ENCODE measurements around the gene ECE1.

DNA sequence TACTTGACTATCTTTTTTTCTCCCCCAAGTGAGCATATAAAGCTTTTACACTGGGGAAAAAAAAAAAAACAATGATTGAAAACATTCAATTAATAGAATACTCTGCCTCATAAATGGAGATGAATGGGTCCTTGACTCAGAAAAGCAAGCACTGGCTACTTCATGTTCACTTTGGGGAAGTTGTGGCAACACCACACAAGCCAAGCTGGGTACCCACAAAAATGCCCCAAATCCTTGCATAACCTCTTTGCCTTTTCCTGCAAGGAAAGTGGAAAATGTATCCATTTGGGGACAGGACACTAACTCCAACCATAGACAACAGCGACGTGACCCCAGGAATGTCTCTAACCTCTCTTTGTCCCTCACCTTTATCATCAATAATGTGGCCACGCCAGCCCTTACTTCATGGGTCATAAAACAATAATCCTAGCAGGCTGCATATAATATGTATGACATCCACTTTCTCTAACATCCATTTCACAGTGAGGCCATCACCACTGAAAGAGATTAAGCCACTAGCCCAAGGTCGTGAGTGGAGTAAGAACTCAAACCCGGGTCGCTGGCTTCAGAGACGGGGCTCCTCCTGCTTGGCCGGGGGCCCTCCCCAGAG lies 2.3 kb downstream of the ECE1 start:
- no peak for TF ChIP-seq TCF12 (IDR thresholded peaks at IDR 0.05; ENCODE audit: low read depth)
- no peak for TF ChIP-seq EP300 (IDR thresholded peaks at IDR 0.05; ENCODE audit: borderline replicate concordance)
- TF ChIP-seq YY1 (IDR thresholded peaks at IDR 0.05; ENCODE audit: low read depth), result no peak
- TF ChIP-seq TAF1 (IDR thresholded peaks at IDR 0.05; ENCODE audit: low read depth), result no peak
- TF ChIP-seq, protein P1, sequence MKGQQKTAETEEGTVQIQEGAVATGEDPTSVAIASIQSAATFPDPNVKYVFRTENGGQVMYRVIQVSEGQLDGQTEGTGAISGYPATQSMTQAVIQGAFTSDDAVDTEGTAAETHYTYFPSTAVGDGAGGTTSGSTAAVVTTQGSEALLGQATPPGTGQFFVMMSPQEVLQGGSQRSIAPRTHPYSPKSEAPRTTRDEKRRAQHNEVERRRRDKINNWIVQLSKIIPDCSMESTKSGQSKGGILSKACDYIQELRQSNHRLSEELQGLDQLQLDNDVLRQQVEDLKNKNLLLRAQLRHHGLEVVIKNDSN (IDR thresholded peaks at IDR 0.05), result no peak
- TF ChIP-seq, protein P2, sequence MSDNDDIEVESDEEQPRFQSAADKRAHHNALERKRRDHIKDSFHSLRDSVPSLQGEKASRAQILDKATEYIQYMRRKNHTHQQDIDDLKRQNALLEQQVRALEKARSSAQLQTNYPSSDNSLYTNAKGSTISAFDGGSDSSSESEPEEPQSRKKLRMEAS (IDR thresholded peaks at IDR 0.05), result no peak
